Measurements from ENCODE around the gene MED16.

DNA sequence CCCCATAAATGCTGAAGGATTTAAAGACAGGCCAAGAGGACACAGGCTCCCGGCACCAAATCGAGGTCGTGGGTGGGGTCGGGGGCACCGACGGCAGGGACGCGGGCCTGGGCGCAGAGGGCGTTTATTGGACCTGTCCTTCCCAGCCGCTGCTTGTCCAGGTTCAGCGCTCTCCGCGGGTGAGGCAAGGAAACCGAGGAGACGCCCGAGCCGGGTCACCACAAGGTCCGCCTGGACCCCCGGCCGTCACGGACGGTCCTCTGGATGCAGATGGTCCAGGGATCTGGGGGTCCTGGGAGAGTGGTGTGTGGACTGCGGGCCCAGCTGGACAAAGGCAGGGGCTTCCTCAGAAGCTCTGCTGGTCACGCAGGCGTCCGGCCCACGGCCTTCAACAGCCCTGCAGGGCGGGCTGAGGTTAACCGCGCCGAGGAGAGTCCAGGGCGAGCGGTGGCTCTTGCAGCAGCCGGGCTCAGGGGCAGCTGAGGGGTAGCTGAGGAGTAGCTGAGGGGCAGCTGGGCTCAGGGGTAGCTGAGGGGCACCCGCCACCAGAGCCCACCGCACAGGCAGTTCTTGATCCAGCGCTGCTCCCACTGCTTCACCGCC lies 25.0 kb downstream of the MED16 start:
- TF ChIP-seq POLR2AphosphoS5 (IDR thresholded peaks at IDR 0.05): no peak
- no peak for TF ChIP-seq POLR2A (IDR thresholded peaks at IDR 0.05)

Measured in suprapubic skin (tissue), 4 donors.